K562 (cell line): ENCODE data around the gene RIOX2. TPM values are rescaled to one million over a fixed set of nuclear protein-coding genes. Genes with fewer than 3 reads are reported as not detected.

ENCODE experiments used
- ATAC-seq: fragments of 200-7000 bp; cut with Tn5 transposase; 3 replicates; pipeline ENCODE4 v1.9.1; 2020; ENCODE audit warnings: moderate library complexity
- BruUV-seq: library from RNA; stranded (reverse); fragments of 400-500 nt; replicated peaks from 2 replicates; lab custom pipeline; 2021; lab: Mats Ljungman, UMichigan
- CTCF ChIA-PET: fragments of 300-600 bp; formaldehyde crosslinking; extraction: SDS; loops from one replicate; lab custom pipeline; 2021; ENCODE audit warnings: low intra/inter-chr PET ratio; lab: Yijun Ruan, JAX
- POLR2A ChIA-PET: fragments of 300-600, 350-650 bp; sonication (Branson Sonifier 250); formaldehyde crosslinking; extraction: SDS; loops from one replicate; lab custom pipeline; 2021; ENCODE audit warnings: antibody characterized with exemption, inconsistent platforms; lab: Yijun Ruan, JAX
- DNase-seq, 4 experiments: peaks; one replicate each; pipeline versions ENCODE4 v3.0.0 to v3.0.0-alpha.2; 2011 to 2018; ENCODE audit warnings: low spot score in 3 of 4, mixed read lengths in 3 of 4; ENCODE audit errors: extremely low read depth in 1 of 4
- FAIRE-seq: peaks from 2 replicates; lab custom pipeline; 2011; peaks lifted over from hg19 to GRCh38; lab: Jason Lieb, UNC
- H2AFZ ChIP-seq: 2 replicates; pipeline ENCODE4 v1.6.0; 2011; ENCODE audit warnings: low read depth, low read length, control low read depth, inconsistent platforms
- H3K27ac ChIP-seq: fragments of 200-600 bp; 3 replicates; pipeline ENCODE4 v1.8.0; 2011; ENCODE audit warnings: low read depth, mild to moderate bottlenecking, control low read depth, inconsistent platforms, low read length, moderate library complexity, mixed read lengths; ENCODE audit errors: extremely low read depth
- H3K27me3 ChIP-seq, 2 experiments: fragments of 300-600 bp in 1 of 2; 2 replicates in 1 of 2; 3 replicates in 1 of 2; pipeline versions ENCODE4 v1.6.0 to v1.8.0; 2011; ENCODE audit warnings: inconsistent platforms in 2 of 2, low read length in 2 of 2, mild to moderate bottlenecking in 1 of 2, mixed read lengths in 1 of 2, moderate library complexity in 1 of 2; ENCODE audit not compliant: control insufficient read depth in 2 of 2, insufficient read depth in 2 of 2
- H3K36me3 ChIP-seq: fragments of 300-600 bp; 3 replicates; pipeline ENCODE4 v1.8.0; 2011; ENCODE audit warnings: mild to moderate bottlenecking, low read length, inconsistent platforms; ENCODE audit not compliant: control insufficient read depth, insufficient read depth
- H3K4me1 ChIP-seq, 2 experiments: fragments of 200-600 bp in 1 of 2; replicated peaks in 1 of 2; 2 replicates in 1 of 2; 3 replicates in 1 of 2; pipeline versions ENCODE4 v1.5.1 to v1.8.0; 2011; ENCODE audit warnings: inconsistent platforms in 2 of 2, low read length in 2 of 2, mild to moderate bottlenecking in 1 of 2, mixed read lengths in 1 of 2, moderate library complexity in 1 of 2; ENCODE audit not compliant: control insufficient read depth in 2 of 2, insufficient read depth in 2 of 2
- H3K4me2 ChIP-seq: 2 replicates; pipeline ENCODE4 v1.6.1; 2011; ENCODE audit warnings: low read length, control low read depth, inconsistent platforms, mixed read lengths; ENCODE audit not compliant: insufficient read depth
- H3K4me3 ChIP-seq: fragments of 200-600 bp; sonication (generic), shearing (Covaris generic); 2 replicates; pipeline ENCODE4 v1.5.1; 2016; ENCODE audit warnings: control low read depth, inconsistent platforms
- H3K79me2 ChIP-seq: fragments of 200-600 bp; 3 replicates; pipeline ENCODE4 v1.8.0; 2011; ENCODE audit warnings: low read length, inconsistent platforms; ENCODE audit not compliant: control insufficient read depth, insufficient read depth
- H3K9ac ChIP-seq, 2 experiments: 2 replicates each; pipeline versions ENCODE4 v1.6.0 to v1.6.1; 2011; ENCODE audit warnings: low read depth in 2 of 2, low read length in 2 of 2, control low read depth in 1 of 2, inconsistent platforms in 1 of 2, mild to moderate bottlenecking in 1 of 2, mixed read lengths in 1 of 2; ENCODE audit not compliant: insufficient read depth in 1 of 2
- H3K9me1 ChIP-seq: one replicate; pipeline ENCODE4 v1.6.0; 2011; ENCODE audit warnings: inconsistent platforms, mild to moderate bottlenecking, low read length, moderate library complexity; ENCODE audit not compliant: control insufficient read depth, insufficient read depth
- H3K9me3 ChIP-seq: replicated peaks from 2 replicates; pipeline ENCODE4 v1.5.1; 2011; ENCODE audit warnings: low read depth, low read length, inconsistent platforms; ENCODE audit not compliant: control insufficient read depth, insufficient read depth
- H4K20me1 ChIP-seq: replicated peaks from 2 replicates; pipeline ENCODE4 v1.6.1; 2011; ENCODE audit warnings: low read length, inconsistent platforms, mixed read lengths; ENCODE audit not compliant: control insufficient read depth, insufficient read depth
- CHAMP1 ChIP-seq: fragments of 450-650 bp; IDR thresholded peaks from 2 replicates; pipeline ENCODE4 v1.6.1; 2016; ENCODE audit warnings: mild to moderate bottlenecking
- ETS2 ChIP-seq: IDR thresholded peaks from 2 replicates; pipeline ENCODE4 v1.6.1; 2016; ENCODE audit warnings: borderline replicate concordance, missing genetic modification characterization, mild to moderate bottlenecking, moderate library complexity, missing compliant biosample characterization; ENCODE audit not compliant: poor library complexity, severe bottlenecking
- HNRNPK ChIP-seq: fragments of 200-400 bp; formaldehyde crosslinking; IDR thresholded peaks from one replicate; pipeline ENCODE4 v1.6.1; 2018; ENCODE audit warnings: mild to moderate bottlenecking, low read depth, low read length; ENCODE audit not compliant: poor library complexity, severe bottlenecking
- IRF2 ChIP-seq: sonication (generic); formaldehyde crosslinking; IDR thresholded peaks from 2 replicates; pipeline ENCODE4 v1.8.1; 2022; ENCODE audit warnings: mild to moderate bottlenecking, missing genetic modification reagents
- KHSRP ChIP-seq: fragments of 450-650 bp; IDR thresholded peaks from 2 replicates; pipeline ENCODE4 v1.6.1; 2017
- NFE2 ChIP-seq: IDR thresholded peaks from 2 replicates; pipeline ENCODE4 v1.6.1; 2014; ENCODE audit warnings: antibody characterized with exemption, low read depth
- RAD51 ChIP-seq: fragments of 450-650 bp; IDR thresholded peaks from 2 replicates; pipeline ENCODE4 v1.7.1; 2016; ENCODE audit warnings: low read depth, mild to moderate bottlenecking, borderline replicate concordance
- RBM34 ChIP-seq: fragments of 200-400 bp; formaldehyde crosslinking; IDR thresholded peaks from 2 replicates; pipeline ENCODE4 v1.6.1; 2018; ENCODE audit warnings: low read length, borderline replicate concordance; ENCODE audit not compliant: insufficient read depth
- RFX1 ChIP-seq: fragments of 450-650 bp; IDR thresholded peaks from 2 replicates; pipeline ENCODE4 v1.6.1; 2016; ENCODE audit warnings: mild to moderate bottlenecking, moderate library complexity
- SMARCE1 ChIP-seq: fragments of 450-650 bp; IDR thresholded peaks from 2 replicates; pipeline ENCODE4 v1.7.1; 2016; ENCODE audit warnings: mild to moderate bottlenecking
- SREBF1 ChIP-seq: fragments of 150-350 bp; IDR thresholded peaks from 2 replicates; pipeline ENCODE4 v1.6.1; 2014; ENCODE audit warnings: antibody characterized with exemption, low read depth, low read length, borderline replicate concordance
- SRSF3 ChIP-seq: fragments of 200-400 bp; formaldehyde crosslinking; IDR thresholded peaks from 2 replicates; pipeline ENCODE4 v1.6.1; 2016; ENCODE audit warnings: mild to moderate bottlenecking, low read length, moderate library complexity; ENCODE audit not compliant: insufficient read depth
- TRIM28 ChIP-seq: fragments of 450-650 bp; IDR thresholded peaks from 2 replicates; pipeline ENCODE4 v1.6.1; 2017
- ZNF12 ChIP-seq: sonication (generic); formaldehyde crosslinking; IDR thresholded peaks from 2 replicates; pipeline ENCODE4 v1.4.0; 2020; ENCODE audit warnings: mild to moderate bottlenecking, missing genetic modification reagents
- WGBS: fragments of 100-300 bp; shearing (Covaris generic); methylation state at CpG from one replicate; pipeline ENCODE4 v1.1.6; 2016; ENCODE audit warnings: low coverage, mixed read lengths; ENCODE audit not compliant: insufficient coverage; ENCODE audit errors: missing lambda C conversion rate; 5-methylcytosine and 5-hydroxymethylcytosine counted together
- in situ Hi-C: fragments of 300-500 bp; cut with MboI; formaldehyde crosslinking; loops from 4 replicates; pipeline ENCODE4 v1.15.0; 2018; ENCODE audit warnings: inconsistent platforms, mixed read lengths
- intact Hi-C: fragments of 100-400 bp; cut with micrococcal nuclease; formaldehyde crosslinking; loops from 2 replicates; pipeline ENCODE4 v1.14.2; 2022
- polyA plus RNA-seq, 8 experiments: library from polyadenylated mRNA; depleted of rRNA in 4 of 8; stranded (reverse) in 5 of 8; unstranded in 3 of 8; fragments of >200 nt; fragmentation: Nextera tagmentation in 2 of 8; fragmentation: Illumina TruSeq in 1 of 8; extraction: Ambion mirVana in 2 of 8; extraction: Trizol in 1 of 8; gene quantifications; 2 replicates each; pipeline versions ENCODE4 v1.2.1 to v1.2.3, GENCODE V29; 2011 to 2014; ENCODE audit warnings: inconsistent platforms in 1 of 8, missing spikeins in 1 of 8
- total RNA-seq, 7 experiments: library from RNA; depleted of rRNA in 6 of 7; stranded (reverse); fragments of >200 nt in 6 of 7; fragmentation: Illumina TruSeq in 2 of 7; extraction: Trizol in 2 of 7; gene quantifications; 2 replicates each; pipeline versions ENCODE4 v1.2.1 to v1.2.3, GENCODE V29; 2011 to 2021; ENCODE audit warnings: low replicate concordance in 1 of 7

Gene RIOX2
- total and polyA plus RNA-seq, 9 of the 15 experiments (the other 6 are each of a cell fraction or from before 2014, with no cell fraction given) = 22.2 to 56.0 (median 32.6) TPM

- ATAC-seq = no peak
- Histone ChIP-seq H3K9ac (no peak overlapping the region), H3K9me3 (no peaks in the 10 kb centered on the region), H3K27ac (no peak overlapping the region), H3K36me3 (peaks cover 47% of the 10 kb centered on the region; the same call in 2 of the 3 replicates), H4K20me1 (no peaks in the 10 kb centered on the region), H3K9me1 (peaks cover 3% of the 10 kb centered on the region), H3K4me2 (no peak overlapping the region), H3K79me2 (peaks cover 13% of the 10 kb centered on the region), H2AFZ (no peak overlapping the region), H3K27me3 (no peaks in the 10 kb centered on the region), H3K4me3 (no peak overlapping the region), H3K4me1 (no peaks in the 10 kb centered on the region; a peak in 2 of 5 replicates)
- TF ChIP-seq NFE2 (no peak), ZNF12 (CRISPR knock-in tag) (no peak), CHAMP1 (no peak), HNRNPK (no peak), KHSRP (no peak), RAD51 (no peak), IRF2 (CRISPR knock-in tag) (no peak), SREBF1 (no peak), TRIM28 (no peak), ETS2 (no peak), RBM34 (no peak), SRSF3 (no peak), RFX1 (no peak), SMARCE1 (no peak)
- 81% methylated on average over 6 of the region's 8 CpGs for WGBS
- no peak for FAIRE-seq
- no TSS peak for BruUV-seq
- POLR2A ChIA-PET = no interaction called here
- no peak for DNase-seq
- in situ Hi-C loops = no loop called here
- intact Hi-C loops = no loop called here
- CTCF ChIA-PET = no interaction called here
Measured at GRCh38 chr3:97960993-97961766, 11.1 kb downstream of the RIOX2 start.
